ENCODE data around the gene DCST2.
A peak's percentile ranks its signal among the peaks of the same experiment; 100 is the strongest.

The DCST2 gene

DNA sequence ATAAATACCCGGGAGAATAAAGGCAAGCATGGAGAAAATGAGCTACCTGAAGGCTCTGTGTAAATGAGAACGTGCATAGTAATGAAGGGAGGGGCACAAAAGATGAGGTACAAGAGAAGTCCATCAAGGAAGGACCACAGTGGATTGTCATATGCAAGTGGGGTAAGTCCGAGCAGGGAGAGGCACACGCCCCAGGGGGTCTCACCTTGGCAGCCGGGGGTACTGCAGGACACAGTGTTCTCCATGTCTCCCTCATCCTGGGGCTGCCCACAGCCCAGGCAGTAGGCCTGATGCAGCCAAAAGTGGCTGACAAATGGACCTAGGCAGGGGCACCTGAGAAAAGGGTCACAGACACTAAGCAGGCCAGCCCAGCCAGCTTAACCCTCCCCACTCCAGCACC lies 10.0 kb downstream of the DCST2 start:
- DNase-seq: no peak

DNA sequence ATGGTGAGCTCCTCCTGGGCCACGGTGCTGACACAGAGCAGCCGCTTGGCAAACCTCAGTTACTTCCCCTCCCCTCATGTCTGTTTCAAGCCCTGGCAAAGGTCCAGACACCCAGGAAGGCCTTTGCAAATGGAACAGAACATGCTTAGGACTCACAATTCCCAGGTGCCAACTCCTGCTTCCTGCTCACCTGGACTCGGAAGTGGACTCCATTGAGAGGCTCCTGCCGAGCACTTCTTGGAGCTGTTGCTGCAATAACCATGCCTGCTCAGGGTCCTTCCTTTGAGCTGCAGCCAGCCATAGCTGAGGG lies 10.7 kb downstream of the DCST2 start:
- DNase-seq: no peak

- no peak for DNase-seq
Measured at GRCh38 chr1:155022136-155022926, 11.2 kb downstream of the DCST2 start.

DNA sequence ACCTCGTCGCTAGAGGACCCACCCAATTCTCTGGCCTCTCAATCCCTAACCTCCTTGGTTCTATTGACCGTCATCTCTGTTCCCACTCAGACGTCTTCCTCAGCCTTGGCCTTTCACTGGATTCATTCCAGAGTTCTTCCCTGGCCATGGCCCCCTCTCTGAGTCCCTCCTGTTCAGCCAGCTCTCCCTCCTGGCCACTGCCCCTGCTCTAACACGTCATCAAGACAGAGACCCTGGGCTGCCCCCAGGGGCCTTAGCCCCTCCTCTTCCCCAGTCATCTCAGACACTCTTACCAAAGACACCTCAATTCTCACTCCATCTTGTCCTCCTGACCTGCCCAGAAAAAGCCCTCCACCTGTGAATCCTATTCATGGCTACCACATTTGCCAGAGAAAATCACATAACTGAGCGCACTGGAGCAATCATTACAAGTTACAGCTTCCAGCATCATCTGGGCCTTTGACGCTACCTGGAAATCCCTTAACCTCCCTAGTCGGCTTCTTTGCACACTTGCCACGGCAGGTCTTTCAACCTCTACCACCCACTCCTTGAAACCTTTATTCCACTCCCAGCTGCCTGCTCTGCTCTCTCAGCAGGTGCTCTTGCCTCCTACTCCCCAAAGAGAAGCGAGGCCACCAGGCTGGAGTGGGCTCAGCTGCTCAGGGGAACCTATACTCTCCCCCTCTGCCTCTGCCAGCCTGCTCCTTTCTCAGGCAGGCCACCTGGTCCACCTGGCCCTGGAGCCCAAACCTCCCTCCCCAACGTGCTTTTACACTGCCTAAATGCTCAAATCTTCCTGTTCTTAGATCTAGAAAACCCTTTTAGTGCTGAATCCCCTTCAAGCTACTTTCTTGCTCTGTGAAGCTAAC lies 14.0 kb downstream of the DCST2 start:
- DNase-seq: no peak

DNA sequence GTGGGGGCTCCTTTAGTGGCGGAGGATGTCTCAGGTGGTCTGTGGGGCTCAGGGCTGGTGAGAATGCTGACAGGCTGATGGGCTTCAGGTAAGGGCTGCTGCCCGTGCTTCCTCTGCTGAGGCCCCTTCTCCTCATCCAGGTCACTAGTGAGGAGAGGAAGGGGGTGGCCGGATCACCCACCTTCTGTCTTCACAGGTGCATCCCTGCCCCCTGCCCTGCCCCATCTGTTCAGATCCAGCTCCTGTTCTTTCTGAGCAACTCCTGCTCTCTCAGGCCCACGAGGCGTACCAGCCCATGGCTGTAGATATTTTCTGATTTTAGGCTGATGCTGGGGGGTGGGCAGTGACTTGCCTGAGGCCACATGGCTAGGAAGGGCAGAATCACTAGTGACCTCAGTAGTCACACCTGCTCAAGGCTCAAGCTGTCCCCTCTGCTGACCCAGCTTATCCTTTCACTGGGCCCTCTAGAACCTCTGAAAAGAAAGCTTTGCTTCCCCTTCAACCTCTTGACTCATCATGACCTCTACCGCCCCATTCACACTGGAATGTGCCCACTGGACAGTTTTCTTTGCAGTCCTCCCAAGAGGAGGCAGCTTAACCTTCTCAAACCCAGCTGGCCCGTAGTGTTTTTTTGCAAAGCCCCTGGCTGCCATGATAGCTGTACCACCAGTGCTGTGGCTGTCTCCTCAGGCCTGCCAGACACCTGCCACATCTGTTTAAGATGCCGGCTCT lies 14.8 kb downstream of the DCST2 start:
- no peak for DNase-seq

GRCh38 chr1:155017946-155018316 lies 15.7 kb downstream of the DCST2 start:
- DNase-seq: no peak

DNA sequence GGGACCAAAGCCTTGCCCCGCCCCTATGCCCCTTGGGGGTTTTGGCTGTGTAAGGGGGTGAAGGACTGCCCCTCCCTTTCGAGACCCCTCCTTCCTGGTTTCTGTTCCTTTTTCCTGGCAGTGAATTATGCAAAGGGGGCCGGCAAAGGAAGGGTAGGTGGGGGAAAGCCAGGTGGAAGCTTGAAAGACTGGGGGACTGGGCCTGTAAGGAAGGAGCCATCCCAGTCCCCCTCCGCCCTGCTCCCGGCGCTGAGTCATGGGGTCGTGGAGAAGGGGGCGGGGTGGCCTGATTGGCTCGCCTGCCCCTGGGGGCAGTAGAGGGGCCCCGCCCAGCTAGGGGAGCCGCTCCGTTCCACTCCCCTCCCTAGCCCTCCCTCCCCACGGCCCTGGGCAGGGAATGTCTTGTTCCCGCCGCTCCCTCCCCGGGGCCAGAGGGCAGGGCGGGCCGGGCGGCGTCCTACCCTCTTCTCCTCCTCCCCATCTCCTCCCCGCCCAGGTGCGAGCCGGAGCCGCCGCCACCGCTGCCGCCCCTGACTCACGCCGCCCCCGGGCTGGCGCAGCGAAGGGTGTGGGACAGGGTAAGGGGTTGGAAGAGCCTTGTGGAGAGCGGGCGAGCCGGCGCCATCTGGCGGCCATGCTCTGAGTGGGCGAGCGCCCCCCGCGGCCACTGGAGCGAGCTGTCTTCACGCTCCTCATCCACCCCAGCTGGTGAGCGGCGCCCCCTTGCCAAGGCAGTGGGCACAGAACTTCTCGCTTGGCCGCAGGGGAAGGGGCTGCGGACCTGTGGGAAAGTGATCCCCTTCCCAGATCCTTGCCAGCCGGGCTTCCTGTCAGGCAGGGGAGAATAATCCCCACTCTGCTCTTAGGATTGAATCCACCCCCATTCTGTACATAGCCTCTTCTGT lies 16.3 kb downstream of the DCST2 start:
- DNase-seq: peak; percentile 59 to 73

DNA sequence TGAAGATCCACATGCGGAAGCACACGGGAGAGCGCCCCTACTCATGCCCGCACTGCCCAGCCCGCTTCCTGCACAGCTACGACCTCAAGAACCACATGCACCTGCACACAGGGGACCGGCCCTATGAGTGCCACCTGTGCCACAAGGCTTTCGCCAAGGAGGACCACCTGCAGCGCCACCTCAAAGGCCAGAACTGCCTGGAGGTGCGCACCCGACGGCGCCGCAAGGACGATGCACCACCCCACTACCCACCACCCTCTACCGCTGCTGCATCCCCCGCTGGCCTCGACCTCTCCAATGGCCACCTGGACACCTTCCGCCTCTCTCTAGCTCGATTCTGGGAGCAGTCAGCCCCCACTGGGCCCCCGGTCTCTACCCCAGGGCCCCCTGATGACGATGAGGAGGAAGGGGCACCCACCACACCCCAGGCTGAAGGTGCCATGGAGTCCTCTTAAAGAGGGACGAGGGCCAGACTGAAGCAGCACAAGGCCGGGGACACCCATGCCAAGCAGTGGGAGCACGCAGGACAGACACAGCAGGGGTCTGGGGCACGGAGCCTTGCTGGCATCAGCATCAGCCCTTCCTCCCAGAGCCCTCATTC lies 17.2 kb downstream of the DCST2 start:
- DNase-seq: no peak

GRCh38 chr1:155015527-155016230 lies 17.9 kb downstream of the DCST2 start:
- DNase-seq: no peak

DNA sequence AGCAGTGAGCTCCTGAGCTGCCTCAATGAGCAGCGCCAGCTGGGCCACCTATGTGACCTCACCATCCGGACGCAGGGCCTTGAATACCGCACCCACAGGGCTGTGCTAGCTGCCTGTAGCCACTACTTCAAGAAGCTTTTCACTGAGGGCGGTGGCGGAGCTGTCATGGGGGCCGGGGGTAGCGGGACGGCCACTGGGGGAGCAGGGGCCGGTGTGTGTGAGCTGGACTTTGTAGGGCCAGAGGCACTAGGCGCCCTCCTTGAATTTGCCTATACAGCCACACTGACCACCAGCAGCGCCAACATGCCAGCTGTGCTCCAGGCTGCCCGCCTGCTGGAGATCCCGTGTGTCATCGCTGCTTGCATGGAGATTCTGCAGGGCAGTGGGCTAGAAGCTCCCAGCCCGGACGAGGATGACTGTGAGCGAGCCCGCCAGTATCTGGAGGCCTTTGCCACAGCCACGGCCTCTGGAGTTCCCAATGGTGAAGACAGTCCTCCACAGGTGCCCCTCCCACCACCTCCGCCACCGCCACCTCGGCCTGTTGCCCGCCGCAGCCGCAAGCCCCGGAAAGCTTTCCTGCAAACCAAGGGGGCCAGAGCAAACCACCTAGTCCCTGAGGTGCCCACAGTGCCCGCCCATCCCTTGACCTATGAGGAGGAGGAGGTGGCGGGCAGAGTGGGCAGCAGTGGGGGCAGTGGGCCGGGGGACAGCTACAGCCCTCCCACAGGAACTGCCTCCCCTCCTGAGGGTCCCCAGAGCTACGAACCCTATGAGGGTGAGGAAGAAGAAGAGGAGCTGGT lies 18.7 kb downstream of the DCST2 start:
- no peak for DNase-seq

DNA sequence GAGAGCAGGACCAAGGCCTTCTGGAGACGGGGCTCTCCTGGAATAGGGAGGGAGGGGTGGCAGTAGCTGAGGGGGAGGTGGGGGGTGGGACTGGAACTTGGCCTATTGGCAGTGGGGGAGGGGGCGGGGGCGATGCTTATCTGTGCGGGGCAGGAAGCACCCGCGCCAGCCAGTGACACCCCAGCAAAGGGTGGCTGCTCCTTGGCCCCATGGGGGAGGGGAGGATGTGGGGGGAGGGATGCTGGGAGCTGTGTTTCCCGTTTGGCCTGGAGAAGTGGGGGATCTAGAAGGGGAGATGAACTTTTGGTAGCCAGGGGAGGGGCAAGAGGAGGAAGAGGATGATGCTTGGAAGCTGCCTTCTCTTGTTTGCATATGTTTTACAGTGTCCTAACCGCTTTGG lies 19.9 kb downstream of the DCST2 start:
- DNase-seq: no peak

- DNase-seq: no peak
Measured at GRCh38 chr1:155012776-155013602, 20.6 kb downstream of the DCST2 start.

DNA sequence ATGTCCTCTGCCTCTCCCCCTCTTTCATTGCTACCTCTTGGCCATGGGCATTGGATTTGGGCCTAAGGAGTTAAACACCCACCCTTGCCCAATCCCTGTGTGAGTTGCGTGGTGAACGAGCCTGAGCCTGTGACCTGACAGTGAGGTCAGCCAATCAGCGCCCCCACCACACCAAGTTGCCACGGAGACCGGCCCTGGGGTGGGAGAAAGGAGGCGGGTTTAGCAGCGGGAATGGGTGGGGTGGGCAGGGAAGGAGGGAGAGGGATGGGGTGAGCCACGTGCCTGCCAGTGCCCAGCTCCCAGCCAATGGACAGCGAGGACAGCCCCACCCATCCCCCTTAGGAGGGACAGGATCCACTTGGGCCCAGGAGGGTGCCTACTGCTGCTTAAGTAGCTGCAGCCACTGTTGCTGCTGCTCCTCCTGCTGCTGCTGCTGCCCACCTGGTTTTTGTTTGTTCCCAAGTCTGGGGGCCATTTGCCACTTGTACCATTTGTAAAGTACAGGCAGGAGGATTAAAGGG lies 21.5 kb downstream of the DCST2 start:
- no peak for DNase-seq

- no peak for DNase-seq
Measured at GRCh38 chr1:155011437-155012025, 22.1 kb downstream of the DCST2 start.

DNA sequence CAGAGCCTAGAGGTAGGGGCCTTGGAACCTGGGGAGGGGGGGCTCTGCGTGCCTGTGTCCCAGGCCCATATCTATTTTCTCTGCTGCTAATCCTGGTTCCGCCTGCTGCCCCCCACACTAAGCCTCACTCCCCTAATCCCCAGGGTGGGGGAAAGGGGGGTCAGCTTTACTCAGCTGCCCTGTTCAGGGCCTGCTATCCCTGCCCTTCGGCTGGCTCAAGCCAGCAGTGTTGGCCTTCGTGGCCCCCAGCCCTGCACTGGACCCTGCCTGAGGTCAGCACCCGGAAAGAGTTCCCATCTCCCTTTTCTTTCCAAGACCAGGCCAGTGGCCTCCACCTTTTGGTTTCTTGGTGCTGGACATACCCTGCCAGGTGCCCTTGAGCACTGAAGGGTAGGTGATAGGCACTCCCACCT lies 22.6 kb downstream of the DCST2 start:
- no peak for DNase-seq

GRCh38 chr1:155010211-155010918 lies 23.2 kb downstream of the DCST2 start:
- no peak for DNase-seq

GRCh38 chr1:155009742-155010141 lies 23.8 kb downstream of the DCST2 start:
- no peak for DNase-seq

DNA sequence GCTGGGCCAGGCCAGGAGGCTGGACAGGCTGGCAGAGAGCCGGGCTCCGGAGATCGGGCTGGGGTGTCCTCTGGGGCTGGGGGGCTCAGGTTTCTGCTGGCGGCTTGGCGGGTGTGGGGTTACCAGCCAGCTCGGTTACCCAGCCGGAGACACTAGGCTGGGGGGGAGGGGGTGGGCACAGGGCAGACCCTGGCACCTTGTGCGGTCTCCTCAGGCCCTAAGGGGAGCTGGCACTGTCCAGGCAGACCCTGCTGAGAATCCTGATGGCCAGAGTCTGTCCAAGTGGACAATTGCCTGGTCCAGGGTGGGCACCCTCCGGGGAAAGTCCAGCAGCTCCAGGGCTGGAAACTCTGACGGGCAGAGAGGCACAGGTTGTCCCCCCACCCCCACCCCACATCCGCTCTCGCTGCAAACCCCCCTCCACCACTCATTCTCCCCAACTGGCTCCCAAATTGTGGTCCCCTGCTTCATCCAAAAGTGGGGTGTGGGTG lies 24.3 kb downstream of the DCST2 start:
- DNase-seq: no peak
